Naive thymus-derived CD8-positive, alpha-beta T cell (primary cell): ENCODE data around the gene SLC9A1. TPM values are rescaled to one million over a fixed set of nuclear protein-coding genes. Genes with fewer than 3 reads are reported as not detected.
A peak's percentile ranks its signal among the peaks of the same experiment; 100 is the strongest.

Experiments
- ATAC-seq, 2 donors: fragments of 150-1000 bp; cut with Tn5 transposase in 1 of 2; sonication (Bioruptor Pico), chemical (Tn5 transposase) in 1 of 2; 1 replicate in 1 of 2; 2 replicates in 1 of 2; pipeline ENCODE4 v1.10.0; 2021; ENCODE audit warnings: mild to moderate bottlenecking in 2 of 2, moderate library complexity in 2 of 2
- POLR2A ChIA-PET: fragments of 350-600 bp; sonication (Branson Sonifier 250); formaldehyde crosslinking; loops from one replicate; lab custom pipeline; 2021; ENCODE audit warnings: antibody characterized with exemption; lab: Charles Lee
- DNase-seq, 10 donors: peaks; one replicate each; pipeline versions ENCODE4 v3.0.0 to v3.0.0-alpha.2; 2020 to 2022
- H3K27ac Mint-ChIP-seq, 10 donors: one replicate each; pipeline ENCODE4 v1.8.0; 2020 to 2022; ENCODE audit warnings: mild to moderate bottlenecking in 10 of 10, mixed read lengths in 10 of 10, moderate library complexity in 4 of 10, inconsistent platforms in 1 of 10
- H3K27me3 Mint-ChIP-seq, 5 donors: one replicate each; pipeline ENCODE4 v1.8.0; 2021 to 2022; ENCODE audit warnings: mixed read lengths in 5 of 5
- H3K36me3 Mint-ChIP-seq, 3 donors: one replicate each; pipeline ENCODE4 v1.8.0; 2020 to 2022; ENCODE audit warnings: mixed read lengths in 3 of 3, mild to moderate bottlenecking in 2 of 3, inconsistent platforms in 1 of 3
- H3K4me1 Mint-ChIP-seq, 4 donors: one replicate each; pipeline ENCODE4 v1.8.0; 2021 to 2022; ENCODE audit warnings: mixed read lengths in 4 of 4
- H3K4me3 Mint-ChIP-seq, 10 donors: one replicate each; pipeline ENCODE4 v1.8.0; 2020 to 2022; ENCODE audit warnings: mild to moderate bottlenecking in 10 of 10, mixed read lengths in 10 of 10, moderate library complexity in 6 of 10, inconsistent platforms in 1 of 10
- H3K9me3 Mint-ChIP-seq, 9 donors: one replicate each; pipeline ENCODE4 v1.8.0; 2020 to 2022; ENCODE audit warnings: mixed read lengths in 9 of 9, mild to moderate bottlenecking in 3 of 9, inconsistent platforms in 1 of 9, moderate library complexity in 1 of 9
- polyA plus RNA-seq, 3 donors: library from polyadenylated mRNA; unstranded; fragments of 300-500 nt; fragmentation: Illumina TruSeq; gene quantifications; one replicate each; pipeline ENCODE4 v1.2.3, GENCODE V29; 2021
- total RNA-seq, 8 experiments: library from RNA in 2 of 8; stranded (reverse) in 2 of 8; gene quantifications; one replicate each; pipeline ENCODE4 v1.2.3 and lab custom pipeline; 2021 to 2026

SLC9A1 gene
- total and polyA plus RNA-seq, 5 experiments from 2014 or later, result 4.5 to 17.7 (median 14.2) TPM

DNA sequence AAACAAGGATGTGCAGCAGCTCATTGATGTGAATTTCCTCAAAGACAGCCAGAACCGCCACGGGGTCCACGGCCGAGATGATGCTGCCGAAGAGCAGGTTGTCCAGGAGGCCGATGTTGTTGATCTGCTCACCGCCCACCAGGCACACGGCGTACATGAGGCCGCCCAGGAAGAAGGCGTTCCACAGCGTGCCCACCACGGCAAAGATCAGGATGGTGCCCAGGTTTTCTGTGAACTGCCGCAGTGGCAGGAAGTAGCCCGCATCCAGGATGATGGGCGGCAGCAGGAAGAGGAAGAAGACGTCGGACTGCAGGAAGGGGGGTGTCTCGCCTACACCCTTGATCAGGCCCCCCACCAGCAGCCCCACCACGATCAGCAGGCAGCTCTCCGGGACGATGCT, 41.1 kb downstream of the SLC9A1 start:
- peak overlapping the region; percentile 64 to 94 (median 85) for H3K4me3 Mint-ChIP-seq
- ATAC-seq, result peak; percentile 56 to 57
- POLR2A ChIA-PET, result interaction anchor here (0.9 to 6.8 kb wide), 5 partner anchors 10 to 171 kb away, joined by 3 to 92 read pairs (median 14); partner anchors contain the start of gene SLC9A1
- peak in 8 of 10 donors; percentile 11 to 65 (median 31) for DNase-seq
- no peaks in the 10 kb centered on the region for H3K27me3 Mint-ChIP-seq
- H3K36me3 Mint-ChIP-seq, result peaks cover 0 to 3% (median 0%) of the 10 kb centered on the region in 3 donors
- peaks cover 36 to 77% (median 70%) of the 10 kb centered on the region in 4 donors for H3K4me1 Mint-ChIP-seq
- H3K9me3 Mint-ChIP-seq, result no peaks in the 10 kb centered on the region
- peak overlapping the region; percentile 93 to 99 (median 98) for H3K27ac Mint-ChIP-seq

DNA sequence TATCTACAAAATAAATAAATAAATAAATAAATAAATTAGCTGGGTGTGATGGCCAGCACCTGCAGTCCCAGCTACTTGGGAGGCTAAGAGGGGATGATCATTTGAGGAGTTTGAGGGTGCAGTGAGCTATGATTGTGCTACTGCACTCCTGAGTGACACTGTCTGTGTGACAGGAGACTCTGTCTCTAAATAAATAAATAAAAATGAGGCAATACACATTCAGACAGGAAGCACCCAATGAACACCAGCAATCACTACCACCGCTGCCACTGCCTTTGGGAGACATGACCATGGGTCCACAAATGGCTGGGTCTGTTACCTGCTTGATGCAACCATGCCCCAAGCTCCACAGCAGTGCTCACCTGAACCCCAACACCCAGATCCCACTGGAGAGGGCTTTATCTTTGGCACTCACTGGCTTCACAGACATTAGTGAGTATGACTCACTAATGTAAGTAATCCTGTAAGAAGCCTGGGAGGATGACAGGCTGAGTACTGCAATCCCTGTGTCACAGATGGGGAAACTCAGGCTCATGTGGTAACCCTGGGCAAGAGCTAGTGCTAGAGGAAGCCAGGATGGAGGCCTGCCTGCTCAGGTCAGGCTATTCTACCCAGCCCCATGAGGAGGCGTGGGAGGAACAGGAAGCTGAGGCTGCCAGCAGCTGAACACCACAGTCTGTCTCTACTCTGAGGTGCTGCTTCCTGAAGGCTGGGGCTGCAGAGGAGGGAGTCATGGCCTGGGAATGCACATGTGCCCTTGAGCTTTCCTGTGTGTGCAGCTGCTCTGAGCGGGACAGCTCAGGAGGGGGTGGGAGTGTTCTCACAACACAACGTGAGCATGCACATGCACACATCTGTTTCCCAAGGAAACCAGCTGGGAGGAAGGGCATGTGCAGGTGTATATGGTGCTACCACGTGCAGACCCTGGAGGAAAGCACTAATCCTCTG, 43.0 kb downstream of the SLC9A1 start:
- H3K27me3 Mint-ChIP-seq, result no peaks in the 10 kb centered on the region
- ATAC-seq (peak; percentile 94 to 95), DNase-seq (peak; percentile 43 to 84 (median 64))
- H3K9me3 Mint-ChIP-seq, result no peaks in the 10 kb centered on the region
- peaks cover 0 to 3% (median 0%) of the 10 kb centered on the region in 3 donors for H3K36me3 Mint-ChIP-seq
- peak overlapping the region; percentile 89 to 99 (median 95) for H3K27ac Mint-ChIP-seq
- peak overlapping the region; percentile 31 to 89 (median 77) for H3K4me3 Mint-ChIP-seq
- POLR2A ChIA-PET, result interaction anchor here (1.0 to 6.8 kb wide), 10 partner anchors 10 to 244 kb away, joined by 3 to 92 read pairs (median 8); partner anchors contain the start of genes SLC9A1 and WDTC1
- H3K4me1 Mint-ChIP-seq, result peaks cover 38 to 76% (median 73%) of the 10 kb centered on the region in 4 donors

DNA sequence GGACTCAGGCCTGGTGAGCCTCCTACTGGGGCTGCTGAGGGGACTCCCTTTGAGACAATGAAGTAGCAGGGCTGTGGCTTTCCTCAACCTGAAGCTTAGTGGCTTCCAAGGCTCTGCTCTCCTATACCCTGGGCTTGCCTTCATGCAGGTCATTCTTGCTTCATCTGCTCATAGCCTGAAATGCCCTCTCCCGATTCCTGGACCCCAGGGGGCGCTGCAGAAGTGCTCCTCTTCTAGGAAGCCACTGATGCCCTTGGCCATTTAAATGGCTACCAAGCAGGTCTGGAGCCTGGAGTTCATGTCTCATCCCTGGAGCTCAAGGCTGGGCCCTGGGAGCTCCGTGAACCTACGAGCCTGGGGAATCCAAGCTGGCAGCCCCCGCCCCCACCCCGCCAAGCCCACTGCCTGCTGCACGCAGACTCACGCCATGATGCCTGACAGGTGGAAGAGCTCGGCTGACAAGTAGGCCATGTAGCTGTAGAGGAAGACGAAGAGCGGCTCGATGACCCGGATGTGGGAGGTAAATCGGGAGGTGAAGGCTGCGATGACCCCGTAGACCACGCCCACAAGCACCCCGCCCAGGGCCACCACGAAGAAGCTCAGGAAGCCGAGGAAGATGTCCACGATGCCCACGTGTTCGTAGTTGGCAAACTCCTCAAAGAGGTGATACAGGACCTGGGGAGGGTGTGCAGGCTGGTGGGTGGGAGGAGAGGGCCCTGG, 45.7 kb downstream of the SLC9A1 start:
- H3K9me3 Mint-ChIP-seq, result no peaks in the 10 kb centered on the region
- no peak for ATAC-seq
- POLR2A ChIA-PET, result interaction anchor here (0.6 to 1.7 kb wide), 3 partner anchors 45 to 149 kb away, joined by 3 to 5 read pairs (median 3); partner anchors contain the start of gene SLC9A1
- no peak for DNase-seq
- H3K27ac Mint-ChIP-seq, result peak overlapping the region in 5 of 10 donors; percentile 11 to 62 (median 56)
- no peaks in the 10 kb centered on the region for H3K27me3 Mint-ChIP-seq
- peaks cover 20 to 58% (median 54%) of the 10 kb centered on the region in 4 donors for H3K4me1 Mint-ChIP-seq
- peaks cover 0 to 10% (median 0%) of the 10 kb centered on the region in 3 donors for H3K36me3 Mint-ChIP-seq
- H3K4me3 Mint-ChIP-seq, result no peak overlapping the region

DNA sequence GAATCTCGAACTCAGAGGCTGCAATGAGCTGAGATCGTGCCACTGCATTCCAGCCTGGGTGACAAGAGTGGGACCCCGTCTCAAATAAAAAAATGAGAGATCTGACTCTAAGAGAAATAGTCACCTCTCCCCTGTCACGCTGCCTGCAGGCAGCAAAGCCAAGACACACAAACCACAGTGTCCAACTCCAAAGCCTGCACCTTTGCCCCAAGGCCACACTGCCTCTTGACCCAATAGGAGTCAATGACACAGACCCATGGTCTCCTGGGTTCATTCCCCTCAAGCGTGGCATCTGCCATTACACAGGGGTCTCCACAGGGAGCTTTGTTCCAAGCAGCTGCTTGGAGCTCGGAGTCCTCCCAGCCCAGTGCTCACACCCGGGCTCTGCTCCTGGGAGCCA, 46.3 kb downstream of the SLC9A1 start:
- peak overlapping the region in 3 of 10 donors; percentile 22 to 66 (median 65) for H3K27ac Mint-ChIP-seq
- POLR2A ChIA-PET, result interaction anchor here (1.7 kb wide), 1 partner anchor 46 kb away, joined by 5 read pairs; the partner anchor contains the start of gene SLC9A1
- no peak for DNase-seq
- H3K36me3 Mint-ChIP-seq, result peaks cover 0 to 12% (median 0%) of the 10 kb centered on the region in 3 donors
- H3K27me3 Mint-ChIP-seq, result no peaks in the 10 kb centered on the region
- peaks cover 14 to 51% (median 47%) of the 10 kb centered on the region in 4 donors for H3K4me1 Mint-ChIP-seq
- ATAC-seq, result no peak
- H3K9me3 Mint-ChIP-seq, result no peaks in the 10 kb centered on the region
- no peak overlapping the region for H3K4me3 Mint-ChIP-seq

DNA sequence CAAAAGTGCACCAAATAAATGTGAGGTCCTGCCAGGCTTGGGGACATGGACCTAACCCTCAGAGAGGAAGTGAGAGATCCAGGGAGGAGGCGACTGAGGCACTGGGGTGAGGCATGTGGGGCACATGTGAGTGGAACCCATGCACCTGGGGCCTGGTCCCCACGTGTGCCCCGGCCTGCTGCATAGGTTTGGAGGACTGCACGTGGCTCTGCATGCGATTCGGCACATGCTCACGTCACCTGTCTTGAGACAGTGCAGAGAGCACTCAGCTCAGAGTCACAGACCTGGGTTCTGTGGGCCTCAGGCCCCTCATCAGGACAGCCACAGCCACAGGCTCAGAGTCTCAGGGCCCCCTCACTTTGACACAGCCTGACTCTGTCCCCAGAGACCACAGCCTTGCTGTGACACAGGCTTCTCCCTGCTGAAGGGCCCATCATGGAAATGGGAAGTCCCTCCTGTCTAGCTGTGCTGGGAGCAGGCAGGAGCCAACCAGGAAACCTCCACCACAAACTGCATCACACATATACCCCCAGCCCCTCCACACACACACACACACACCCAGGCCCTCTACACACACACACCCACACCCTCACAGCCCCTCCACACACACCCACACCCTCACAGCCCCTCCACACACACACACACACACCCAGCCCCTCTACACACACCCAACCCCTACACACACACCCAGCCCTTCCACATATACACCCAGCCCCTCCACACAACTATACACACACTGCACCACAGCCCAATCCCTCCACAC, 48.2 kb downstream of the SLC9A1 start:
- Mint-ChIP-seq H3K9me3 (no peaks in the 10 kb centered on the region), H3K27me3 (no peaks in the 10 kb centered on the region), H3K4me1 (peaks cover 7 to 33% (median 32%) of the 10 kb centered on the region in 4 donors), H3K4me3 (no peak overlapping the region), H3K36me3 (peaks cover 0 to 15% (median 0%) of the 10 kb centered on the region in 3 donors), H3K27ac (peak overlapping the region; percentile 57 to 86 (median 74))
- ATAC-seq (no peak), DNase-seq (no peak)
- POLR2A ChIA-PET, result no interaction called here

DNA sequence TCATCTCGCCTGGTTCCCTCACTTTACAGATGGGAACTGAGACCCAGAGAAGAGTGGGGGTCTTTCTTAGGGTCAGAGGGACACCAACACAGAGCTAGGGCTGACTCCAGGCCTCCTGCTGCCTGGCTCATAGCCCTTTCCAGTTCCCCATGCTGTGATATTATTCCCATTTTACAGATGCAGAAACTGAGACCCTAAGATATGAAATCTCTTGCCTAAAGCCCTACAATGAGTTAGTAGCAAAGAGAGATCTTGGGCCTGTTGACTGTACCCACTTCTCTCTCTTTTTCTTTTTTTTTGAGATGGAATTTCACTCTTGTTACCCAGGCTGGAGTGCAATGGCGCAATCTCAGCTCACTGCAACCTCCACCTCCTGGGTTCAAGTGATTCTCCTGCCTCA, 49.9 kb downstream of the SLC9A1 start:
- H3K27ac Mint-ChIP-seq, result peak overlapping the region in 1 of 10 donors; percentile 52
- POLR2A ChIA-PET, result no interaction called here
- DNase-seq, result no peak
- peaks cover 7 to 23% (median 19%) of the 10 kb centered on the region in 4 donors for H3K4me1 Mint-ChIP-seq
- no peak overlapping the region for H3K4me3 Mint-ChIP-seq
- no peak for ATAC-seq
- no peaks in the 10 kb centered on the region for H3K9me3 Mint-ChIP-seq
- peaks cover 0 to 15% (median 3%) of the 10 kb centered on the region in 3 donors for H3K36me3 Mint-ChIP-seq
- no peaks in the 10 kb centered on the region for H3K27me3 Mint-ChIP-seq

DNA sequence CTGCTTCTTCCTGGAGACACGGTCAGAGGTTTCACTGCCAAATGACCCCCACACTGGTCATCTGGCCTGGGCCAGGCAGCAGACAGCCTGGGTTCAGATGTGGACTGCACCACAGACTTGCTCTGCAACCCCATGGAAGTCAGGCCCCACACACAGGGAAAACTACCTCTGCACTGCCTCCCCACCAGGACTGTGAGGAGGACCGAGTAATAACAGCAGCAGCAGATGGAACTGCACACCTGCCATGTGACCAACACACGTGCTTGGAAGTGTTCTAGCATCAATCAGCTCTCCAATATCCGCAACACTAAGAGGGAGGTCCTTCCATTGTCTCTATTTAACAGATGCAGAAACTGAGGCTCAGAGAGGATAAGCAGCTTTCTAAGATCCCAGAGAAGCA, 51.4 kb downstream of the SLC9A1 start:
- Mint-ChIP-seq H3K9me3 (no peaks in the 10 kb centered on the region), H3K4me3 (no peak overlapping the region), H3K27ac (peak overlapping the region in 2 of 10 donors; percentile 41 to 75), H3K27me3 (no peaks in the 10 kb centered on the region), H3K36me3 (peaks cover 0 to 12% (median 3%) of the 10 kb centered on the region in 3 donors), H3K4me1 (peaks cover 8 to 24% (median 14%) of the 10 kb centered on the region in 4 donors)
- POLR2A ChIA-PET, result interaction anchor here (0.8 to 0.9 kb wide), 2 partner anchors 10 to 11 kb away, joined by 5 to 6 read pairs; no protein-coding TSS in a partner anchor
- ATAC-seq (no peak), DNase-seq (no peak)

DNA sequence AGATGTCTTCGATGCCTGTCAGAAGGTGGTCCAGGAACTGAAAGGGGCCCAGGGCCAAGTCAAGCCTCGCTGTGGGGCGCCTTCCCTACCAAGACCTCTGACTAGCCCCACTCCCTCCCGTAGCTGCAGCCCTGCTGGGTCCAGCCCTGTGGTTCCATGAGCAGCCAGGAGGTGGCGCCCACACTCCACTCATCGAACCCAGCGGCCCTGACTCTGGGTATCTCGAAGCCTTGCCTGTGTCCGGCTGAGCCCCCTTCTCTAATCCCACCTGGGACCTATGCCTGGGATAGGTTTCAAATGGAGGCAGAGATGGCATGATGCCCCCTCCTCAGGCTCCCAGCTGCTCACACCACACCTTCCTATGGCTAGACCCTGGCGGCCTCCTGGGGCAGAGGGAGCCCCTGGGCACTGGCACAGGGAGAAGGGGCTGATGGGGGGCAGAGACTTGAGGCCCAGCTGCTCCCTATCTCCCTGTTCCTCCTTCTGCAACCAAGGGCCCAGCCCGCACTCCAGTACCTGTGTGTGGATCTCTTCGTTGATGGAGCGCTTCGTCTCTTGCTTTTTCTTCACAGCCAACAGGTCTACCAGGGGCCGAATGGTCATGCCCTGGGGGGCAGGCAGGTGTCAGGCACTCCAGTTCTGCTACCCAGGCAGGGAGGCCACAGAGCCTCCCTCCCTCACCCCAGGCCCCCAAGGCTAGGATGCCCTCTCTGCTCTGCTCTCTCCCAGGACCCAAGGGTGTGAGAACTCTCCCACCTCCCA, 52.0 kb downstream of the SLC9A1 start:
- DNase-seq, result peak; percentile 53 to 84 (median 78)
- no peak overlapping the region for H3K4me3 Mint-ChIP-seq

DNA sequence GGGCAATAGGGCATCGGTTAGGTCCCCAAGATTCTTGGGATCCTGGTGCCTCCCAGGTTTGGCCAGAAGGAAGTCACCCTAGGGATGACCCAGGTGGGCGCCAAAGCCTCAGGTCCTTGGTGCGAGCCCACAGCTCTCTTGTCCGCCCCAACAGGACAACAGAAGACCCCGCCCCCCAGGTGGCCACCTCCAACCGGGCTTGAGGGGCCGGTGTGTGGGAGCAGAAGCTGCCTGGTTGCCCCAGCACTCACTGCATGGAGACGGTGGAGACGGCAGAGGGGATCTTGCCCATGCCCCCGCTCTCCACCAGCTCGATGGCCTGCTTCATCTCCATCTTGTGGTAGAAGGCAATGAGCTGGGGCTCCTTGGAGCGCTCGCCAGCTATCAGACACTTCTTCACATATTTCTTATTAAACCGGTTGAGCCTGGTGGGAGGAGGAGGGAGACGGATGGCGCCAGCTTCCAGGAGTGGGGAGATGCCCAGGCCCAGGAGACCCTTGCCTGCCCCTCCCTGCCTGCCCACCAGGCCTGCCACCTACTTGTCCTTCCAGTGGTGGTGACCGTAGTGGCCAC, 52.7 kb downstream of the SLC9A1 start:
- H3K4me1 Mint-ChIP-seq, result peaks cover 8 to 31% (median 11%) of the 10 kb centered on the region in 4 donors
- DNase-seq, result no peak

More for the DNA sequence above, 52.0 kb downstream of the SLC9A1 start:
- Mint-ChIP-seq H3K27ac (peak overlapping the region in 1 of 10 donors; percentile 75), H3K36me3 (peaks cover 0 to 12% (median 3%) of the 10 kb centered on the region in 3 donors), H3K9me3 (no peaks in the 10 kb centered on the region), H3K4me1 (peaks cover 8 to 26% (median 14%) of the 10 kb centered on the region in 4 donors), H3K27me3 (no peaks in the 10 kb centered on the region)
- peak; percentile 88 to 91 for ATAC-seq
- POLR2A ChIA-PET, result interaction anchor here (0.8 to 2.1 kb wide), 2 partner anchors 10 kb away, joined by 5 to 9 read pairs; no protein-coding TSS in a partner anchor

DNA sequence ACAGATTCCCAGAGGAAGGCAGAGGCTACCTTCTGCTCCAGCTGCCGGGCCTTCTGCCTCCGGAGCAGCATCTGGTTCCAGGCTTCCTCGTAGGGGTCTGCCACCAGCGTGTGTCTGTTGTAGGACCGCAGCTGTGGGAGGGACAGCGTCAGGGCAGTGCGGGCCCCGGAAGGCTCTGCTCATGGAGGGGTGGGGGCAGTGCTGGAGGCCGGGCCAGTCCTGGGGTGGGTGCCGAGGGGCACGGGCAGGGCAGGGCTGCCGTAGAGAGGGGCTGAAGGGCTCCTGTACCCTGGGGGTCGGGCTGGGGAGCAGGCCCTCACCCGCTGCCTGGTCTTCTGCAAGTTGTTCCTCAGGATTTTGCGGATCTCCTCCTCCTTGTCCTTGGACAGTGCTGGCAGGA, 53.2 kb downstream of the SLC9A1 start:
- peak in 1 of 10 donors; percentile 52 for DNase-seq
- H3K9me3 Mint-ChIP-seq, result no peaks in the 10 kb centered on the region
- no peak overlapping the region for H3K4me3 Mint-ChIP-seq
- no peak overlapping the region for H3K27ac Mint-ChIP-seq
- ATAC-seq, result no peak
- peaks cover 4 to 29% (median 6%) of the 10 kb centered on the region in 4 donors for H3K4me1 Mint-ChIP-seq
- peaks cover 0 to 10% (median 3%) of the 10 kb centered on the region in 3 donors for H3K36me3 Mint-ChIP-seq
- no peaks in the 10 kb centered on the region for H3K27me3 Mint-ChIP-seq
- POLR2A ChIA-PET, result interaction anchor here (0.5 to 2.1 kb wide), 3 partner anchors 10 to 507 kb away, joined by 3 to 9 read pairs (median 4); no protein-coding TSS in a partner anchor

More for the DNA sequence above, 52.7 kb downstream of the SLC9A1 start:
- Mint-ChIP-seq H3K27ac (no peak overlapping the region), H3K4me3 (no peak overlapping the region), H3K9me3 (no peaks in the 10 kb centered on the region), H3K36me3 (peaks cover 0 to 12% (median 3%) of the 10 kb centered on the region in 3 donors), H3K27me3 (no peaks in the 10 kb centered on the region)
- ATAC-seq, result peak in 1 of 2 donors; percentile 13
- POLR2A ChIA-PET, result interaction anchor here (0.5 to 2.1 kb wide), 3 partner anchors 10 to 506 kb away, joined by 3 to 9 read pairs (median 4); no protein-coding TSS in a partner anchor
